VCaP (cell line): ENCODE data around the gene HES4.
"Not testable (repeated sequence)": the region's sequence is repeated elsewhere in the genome, so short reads cannot be mapped to it uniquely, and the experiment has no call there.

Experiments
- H3K27ac ChIP-seq: fragments of 450-650 bp; 2 replicates; pipeline ENCODE4 v1.5.1; 2017
- CTCF ChIP-seq: fragments of 450-650 bp; conservative IDR thresholded peaks from 2 replicates; pipeline ENCODE4 v1.5.1; 2017; ENCODE audit warnings: mild to moderate bottlenecking, moderate library complexity

The HES4 gene

GRCh38 chr1:1020415-1021009, 20.6 kb upstream of the HES4 start:
- TF ChIP-seq CTCF = no peak
- H3K27ac ChIP-seq = peak overlapping the region; percentile 86

GRCh38 chr1:1020000-1020404, 20.1 kb upstream of the HES4 start, which contains the start of gene AGRN:
AGRN (plus strand) TSS chr1:1020120; CDS start chr1:1020173, 53 bp downstream.
- no peak for TF ChIP-seq CTCF
- H3K27ac ChIP-seq = peak within 1 kb of the TSS; percentile 86

- H3K27ac ChIP-seq = peak overlapping the region; percentile 86
- peak; percentile 89 for TF ChIP-seq CTCF
Measured at GRCh38 chr1:1019122-1019999, 19.5 kb upstream of the HES4 start.

GRCh38 chr1:1018321-1018685, 18.4 kb upstream of the HES4 start:
- H3K27ac ChIP-seq = not testable (repeated sequence)

- H3K27ac ChIP-seq = not testable (repeated sequence)
Measured at GRCh38 chr1:1017397-1018320, 17.8 kb upstream of the HES4 start.

- H3K27ac ChIP-seq = peak overlapping the region; percentile 81
Measured at GRCh38 chr1:1014799-1015681, 15.1 kb upstream of the HES4 start.

GRCh38 chr1:1013922-1014648, 14.2 kb upstream of the HES4 start:
- TF ChIP-seq CTCF = no peak
- H3K27ac ChIP-seq = peak overlapping the region; percentile 81

More at GRCh38 chr1:1014799-1015681, 15.1 kb upstream of the HES4 start:
- TF ChIP-seq CTCF = peak; percentile 60
